ENCODE results near the gene PDZRN3.
A peak's percentile ranks its signal among the peaks of the same experiment; 100 is the strongest.

The PDZRN3 gene

DNA sequence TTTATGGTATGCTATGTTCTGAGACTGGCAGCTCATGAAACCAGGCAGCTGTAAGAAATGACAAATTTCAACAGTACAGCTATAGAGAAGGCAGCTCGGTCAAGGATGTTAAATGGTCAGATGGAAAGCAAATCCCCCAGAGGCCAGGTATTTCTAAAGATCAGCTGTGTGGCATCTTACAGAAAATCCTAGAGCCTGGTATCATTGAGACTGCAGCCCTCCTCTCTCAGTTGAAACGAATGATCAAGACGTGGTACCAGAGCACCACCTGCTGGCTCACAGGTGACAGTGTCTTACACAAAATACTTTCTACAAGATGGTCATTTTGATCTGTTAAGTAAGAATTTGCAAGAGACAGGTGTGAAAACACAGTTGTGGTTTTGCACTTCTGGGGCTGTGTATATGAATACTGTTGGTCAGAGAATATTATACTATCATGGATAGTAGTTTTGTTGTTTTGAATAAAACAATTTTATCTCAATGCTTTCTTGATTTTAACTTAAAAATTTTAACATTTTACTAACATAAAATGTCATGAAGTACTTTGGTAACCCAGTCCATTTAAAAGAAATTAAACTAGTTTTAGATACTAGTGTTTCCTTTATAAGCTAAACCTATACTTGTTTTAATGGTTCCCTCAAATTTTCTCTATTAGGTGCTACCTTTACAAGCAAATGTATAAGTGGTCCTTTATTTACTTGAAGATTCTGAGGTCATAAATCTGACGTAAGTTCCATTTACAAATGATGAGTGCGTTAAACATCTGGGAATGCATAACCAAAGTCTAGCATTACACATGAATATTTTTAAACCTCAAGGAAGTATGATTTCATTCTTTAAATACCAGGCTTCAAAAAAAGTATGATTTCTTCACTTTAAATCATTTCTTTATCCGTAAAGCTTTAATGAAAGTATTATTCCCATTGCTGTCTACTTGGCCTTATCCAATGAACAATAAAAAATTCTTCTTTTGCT lies 121.8 kb downstream of the PDZRN3 start:
- H3K4me3 ChIP-seq (ENCODE audit: low read depth, low read length): no peak overlapping the region
- TF ChIP-seq CTCF (IDR thresholded peaks at IDR 0.05; ENCODE audit: insufficient read depth, low read depth, low read length, missing control alignments): peak; percentile 89
- peak; percentile 92 for DNase-seq (ENCODE audit: low read depth)

DNA sequence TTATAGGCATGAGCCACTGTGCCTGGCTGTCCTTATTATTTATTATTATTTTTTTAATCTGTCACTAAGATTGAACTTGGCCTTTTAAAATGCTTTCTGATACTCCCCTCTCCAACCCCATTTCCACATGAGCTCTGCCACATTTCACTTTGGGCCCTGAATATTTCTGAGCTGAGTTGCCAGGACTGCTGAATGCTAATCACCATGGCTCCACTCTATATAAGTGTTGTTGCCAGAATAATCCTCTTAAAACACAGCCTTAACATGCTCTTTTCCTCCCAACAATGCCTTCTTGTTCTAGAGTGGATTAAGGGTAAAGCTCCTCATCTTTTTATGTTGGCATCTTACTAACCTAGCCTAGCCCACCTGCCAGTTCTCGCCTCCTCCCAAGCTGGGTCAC lies 124.4 kb downstream of the PDZRN3 start:
- no peak for TF ChIP-seq CTCF (IDR thresholded peaks at IDR 0.05; ENCODE audit: insufficient read depth, low read depth, low read length, missing control alignments)
- H3K4me3 ChIP-seq (ENCODE audit: low read depth, low read length): no peak overlapping the region
- DNase-seq (ENCODE audit: low read depth): no peak

DNA sequence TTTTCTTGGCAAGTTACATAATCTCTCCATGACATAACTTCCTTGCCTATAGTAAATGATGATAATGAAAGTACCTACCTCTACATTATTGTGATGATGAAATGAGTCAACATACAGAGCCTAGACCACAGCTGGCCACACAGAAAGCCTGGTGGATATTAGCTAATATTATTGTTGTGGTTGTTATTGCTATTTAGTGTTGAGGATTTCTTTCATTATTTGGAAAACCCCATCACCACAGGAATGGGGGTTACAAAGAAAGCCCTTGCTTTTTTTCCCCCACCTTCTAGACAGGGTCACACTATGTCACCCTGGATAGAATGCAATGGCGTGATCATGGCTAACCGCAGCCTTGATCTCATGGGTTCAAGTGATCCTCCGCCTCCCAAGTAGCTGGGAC lies 125.0 kb downstream of the PDZRN3 start:
- H3K4me3 ChIP-seq (ENCODE audit: low read depth, low read length): no peak overlapping the region
- peak; percentile 44 for DNase-seq (ENCODE audit: low read depth)
- no peak for TF ChIP-seq CTCF (IDR thresholded peaks at IDR 0.05; ENCODE audit: insufficient read depth, low read depth, low read length, missing control alignments)

DNA sequence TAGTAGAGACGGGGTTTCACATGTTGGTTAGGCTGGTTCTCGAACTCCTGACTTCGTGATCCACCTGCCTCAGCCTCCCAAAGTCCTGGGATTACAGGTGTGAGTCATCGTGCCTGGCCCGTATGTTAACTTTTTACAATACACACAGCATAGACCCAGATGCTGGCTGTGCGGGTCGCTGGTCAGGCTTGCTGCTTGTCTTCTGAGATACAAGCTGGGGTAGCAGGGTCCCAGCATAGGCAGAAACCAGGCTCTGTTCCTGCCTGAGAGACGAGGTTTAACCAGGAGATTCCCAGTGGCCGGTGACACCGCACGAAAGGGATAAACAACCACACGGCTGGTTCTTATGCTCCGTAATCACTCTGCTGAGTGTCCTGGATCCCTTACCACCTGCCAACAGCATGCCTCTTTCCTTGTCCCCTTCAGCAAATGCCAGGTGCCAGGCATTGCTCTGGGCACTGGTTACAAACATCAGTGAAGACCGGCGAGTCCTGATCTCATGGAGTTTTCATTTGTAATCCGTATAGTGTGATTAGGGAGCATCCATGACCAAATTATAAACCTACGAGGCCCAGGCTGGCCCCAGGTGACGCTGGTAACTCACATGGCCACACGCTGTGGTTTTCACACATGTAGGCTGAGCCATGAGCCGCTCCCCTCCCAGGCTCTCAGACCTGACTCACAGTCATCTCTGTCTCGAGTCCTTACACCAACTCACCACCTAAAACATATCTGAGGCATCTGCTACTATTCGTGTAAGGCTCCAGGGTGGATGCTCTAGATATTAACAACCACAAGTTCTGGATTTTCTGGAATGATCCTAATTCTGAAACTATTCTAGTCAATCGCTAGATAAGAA lies 125.7 kb downstream of the PDZRN3 start:
- no peak for TF ChIP-seq CTCF (IDR thresholded peaks at IDR 0.05; ENCODE audit: insufficient read depth, low read depth, low read length, missing control alignments)
- H3K4me3 ChIP-seq (ENCODE audit: low read depth, low read length): no peak overlapping the region
- DNase-seq (ENCODE audit: low read depth): peak; percentile 67

DNA sequence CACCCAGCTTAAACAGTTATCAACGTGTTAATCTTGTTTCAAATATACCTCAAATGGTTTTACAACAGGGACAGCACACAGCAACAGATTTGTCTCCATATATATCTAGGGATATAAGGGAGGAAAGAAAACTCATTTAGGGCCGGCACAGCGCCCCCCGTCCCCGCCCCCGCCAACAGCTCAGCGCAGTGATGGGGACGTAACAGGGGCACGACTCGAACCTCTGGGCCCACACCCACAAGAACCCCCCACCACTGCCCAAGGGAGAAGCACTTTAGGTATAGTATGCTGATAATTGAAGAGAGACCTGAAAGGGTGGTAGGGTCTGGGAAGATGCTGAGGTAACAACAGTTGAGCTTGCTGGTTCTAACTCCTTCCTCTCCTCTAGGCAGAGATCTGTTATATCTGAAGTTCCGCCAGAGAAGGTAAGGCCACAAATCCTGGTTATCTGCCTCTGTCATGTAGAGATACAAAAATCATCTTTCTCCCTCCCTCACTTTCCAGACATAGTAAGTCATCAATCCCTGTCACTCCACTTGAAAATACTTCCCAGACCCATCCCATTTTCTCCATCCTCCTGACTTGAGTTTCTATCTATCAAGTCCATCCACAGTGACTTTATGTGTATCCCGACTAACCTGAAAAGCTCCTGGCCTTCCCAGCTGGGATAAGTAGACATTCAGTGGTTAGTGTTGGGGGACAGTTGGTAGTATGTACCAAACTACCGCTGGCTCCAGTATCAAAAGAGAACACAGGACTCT lies 126.9 kb downstream of the PDZRN3 start:
- no peak for TF ChIP-seq CTCF (IDR thresholded peaks at IDR 0.05; ENCODE audit: insufficient read depth, low read depth, low read length, missing control alignments)
- DNase-seq (ENCODE audit: low read depth): no peak
- no peak overlapping the region for H3K4me3 ChIP-seq (ENCODE audit: low read depth, low read length)

DNA sequence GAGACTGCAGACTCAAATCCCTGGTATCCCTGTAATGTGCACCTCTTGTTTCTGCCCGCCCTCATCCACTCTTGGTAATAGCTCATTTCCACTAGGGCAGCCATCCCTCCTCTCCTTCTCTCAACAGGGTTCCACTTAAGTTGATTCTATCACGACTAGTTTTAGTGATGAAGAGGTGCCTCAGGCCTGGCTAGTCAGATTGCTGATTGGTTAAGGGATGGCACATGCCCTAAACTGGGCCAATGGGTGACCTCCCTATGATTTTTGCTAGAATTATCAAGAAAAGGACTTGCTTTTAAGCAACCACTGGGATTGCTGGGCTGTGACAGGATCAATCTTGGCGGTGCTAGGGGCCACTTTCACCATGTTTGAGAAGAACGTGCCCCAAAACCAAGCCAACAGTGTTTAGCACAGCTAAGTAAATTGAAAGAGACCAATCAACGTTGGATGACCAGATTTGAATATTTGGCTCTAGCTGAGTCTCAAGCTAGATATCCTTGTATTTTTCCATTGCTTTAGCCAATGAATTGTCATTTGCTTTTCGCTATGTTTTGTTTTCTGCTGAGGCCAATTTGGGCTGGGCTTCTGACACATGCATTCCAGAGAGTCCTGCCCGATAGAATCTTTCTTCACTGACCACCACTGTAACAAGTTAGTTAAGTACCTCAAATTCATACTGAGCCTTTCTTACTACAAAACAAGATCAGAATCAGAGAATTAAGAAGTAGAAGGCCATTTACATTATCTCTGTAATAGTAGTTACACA lies 131.0 kb downstream of the PDZRN3 start:
- no peak for DNase-seq (ENCODE audit: low read depth)
- no peak overlapping the region for H3K4me3 ChIP-seq (ENCODE audit: low read depth, low read length)
- TF ChIP-seq CTCF (IDR thresholded peaks at IDR 0.05; ENCODE audit: insufficient read depth, low read depth, low read length, missing control alignments): no peak

Measured in GM12865 (cell line).